ENCODE measurements around the gene SLC22A23. TPM values are rescaled to one million over a fixed set of nuclear protein-coding genes. Genes with fewer than 3 reads are reported as not detected.

Gene SLC22A23
- total RNA-seq, 2 experiments from 2014 or later = not detected

DNA sequence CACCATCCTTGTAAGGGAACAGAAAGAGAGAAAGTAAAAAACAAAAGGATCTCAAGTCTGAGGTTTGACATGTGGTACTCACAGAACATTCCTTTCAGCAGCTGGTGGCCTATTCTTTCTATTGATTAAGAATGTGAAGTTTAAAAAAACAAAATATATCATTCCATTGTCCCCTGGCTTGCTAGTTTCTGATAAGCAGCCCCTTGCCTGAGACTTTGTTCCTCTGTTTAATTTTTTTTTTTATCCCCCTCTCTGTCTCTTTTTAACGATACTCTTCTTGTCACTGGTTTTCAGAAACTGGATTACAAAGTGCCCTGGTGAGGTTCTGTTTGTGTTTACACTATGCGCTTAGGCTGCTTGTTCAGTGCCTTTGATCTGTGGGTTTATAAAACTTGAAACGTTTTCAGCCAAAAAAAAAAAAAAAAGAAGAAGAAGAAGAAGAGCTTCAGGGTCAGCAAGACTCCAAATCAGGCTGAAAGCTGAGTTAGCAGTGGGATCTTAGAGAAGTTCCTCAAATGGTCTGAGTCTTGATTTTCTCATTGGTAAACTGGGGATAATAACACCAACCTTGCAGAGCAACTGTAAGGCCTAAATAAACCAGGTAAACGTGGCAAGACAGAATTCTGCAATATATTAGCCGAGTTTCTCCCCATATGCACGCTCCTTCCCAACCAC lies 45.1 kb upstream of the SLC22A23 start:
- Histone ChIP-seq H3K4me2 (ENCODE audit: low read length) (no peak overlapping the region), H3K4me1 (ENCODE audit: insufficient read depth, low read length, poor library complexity, severe bottlenecking) (no peaks in the 10 kb centered on the region), H3K9me2 (ENCODE audit: insufficient read depth, low read length) (no peaks in the 10 kb centered on the region), H3K9me3 (ENCODE audit: low read length) (no peaks in the 10 kb centered on the region), H4K20me1 (ENCODE audit: insufficient read depth, low read length) (no peaks in the 10 kb centered on the region), H3K27ac (ENCODE audit: low read depth, low read length, poor library complexity, severe bottlenecking) (no peak overlapping the region), H3K79me2 (ENCODE audit: insufficient read depth, low read depth, low read length) (no peaks in the 10 kb centered on the region), H3K4me3 (ENCODE audit: low read depth, low read length, poor library complexity, severe bottlenecking) (no peak overlapping the region), H3K36me3 (ENCODE audit: insufficient read depth, low read length) (no peaks in the 10 kb centered on the region), H2AFZ (ENCODE audit: low read length) (no peak overlapping the region)
- CTCF ChIA-PET (ENCODE audit: unreplicated experiment) = interaction anchor here (0.5 kb wide), 1 partner anchor 13 kb away, joined by 3 read pairs; no protein-coding TSS in a partner anchor
- TF ChIP-seq EZH2phosphoT487 (IDR thresholded peaks at IDR 0.05; ENCODE audit: borderline replicate concordance, low read depth, low read length) = no peak
- POLR2A ChIA-PET = interaction anchor here (0.6 kb wide), 1 partner anchor 626 kb away, joined by 6 read pairs; no protein-coding TSS in a partner anchor
- intact Hi-C loops (cut with micrococcal nuclease; ENCODE audit: unreplicated experiment) = no loop called here
- BruUV-seq (replicated peaks) = no TSS peak
- no peak for DNase-seq (ENCODE audit: low spot score)

DNA sequence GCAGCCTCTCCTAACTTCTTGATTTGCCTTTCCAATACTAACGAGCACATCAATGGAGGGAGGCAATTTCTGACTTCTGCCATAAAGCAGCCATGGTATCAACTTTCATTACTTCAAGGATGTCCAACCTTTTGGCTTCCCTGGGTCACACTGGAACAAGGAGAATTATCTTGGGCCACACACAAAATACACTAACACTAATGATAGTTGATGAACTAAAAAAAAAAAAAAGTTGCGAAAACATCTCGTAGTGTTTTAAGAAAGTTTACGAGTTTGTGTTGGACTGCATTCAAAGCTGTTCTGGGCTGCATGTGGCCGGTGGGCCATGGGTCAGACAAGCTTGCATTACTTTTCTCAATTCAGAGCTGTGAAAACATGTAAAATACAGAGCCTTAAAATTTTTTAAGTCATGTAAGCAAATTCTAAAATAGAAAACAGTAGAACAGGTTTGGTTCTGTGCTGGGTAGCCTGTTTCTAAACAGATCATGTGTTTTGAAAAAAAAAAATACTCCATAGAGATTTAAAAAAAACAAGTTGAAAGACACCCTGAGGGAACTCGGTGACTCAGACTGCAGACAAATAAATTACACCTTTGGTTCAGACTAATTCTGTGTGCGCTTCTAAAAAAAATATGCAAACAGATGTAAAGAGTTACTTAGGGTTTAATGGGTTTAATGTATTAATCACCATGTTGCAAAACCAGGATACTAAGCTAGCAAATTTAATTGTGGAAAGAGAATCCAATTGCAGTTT lies 43.6 kb upstream of the SLC22A23 start:
- H3K9me3 ChIP-seq (ENCODE audit: low read length) = no peaks in the 10 kb centered on the region
- H3K4me2 ChIP-seq (ENCODE audit: low read length) = no peak overlapping the region
- H3K4me3 ChIP-seq (ENCODE audit: low read depth, low read length, poor library complexity, severe bottlenecking) = no peak overlapping the region
- ChIA-PET POLR2A (interaction anchor here (0.6 to 1.0 kb wide), 2 partner anchors 47 to 225 kb away, joined by 3 read pairs; no protein-coding TSS in a partner anchor), CTCF (ENCODE audit: unreplicated experiment) (no interaction called here)
- DNase-seq (ENCODE audit: low spot score) = no peak
- no peaks in the 10 kb centered on the region for H3K36me3 ChIP-seq (ENCODE audit: insufficient read depth, low read length)
- H3K9me2 ChIP-seq (ENCODE audit: insufficient read depth, low read length) = no peaks in the 10 kb centered on the region
- no peak overlapping the region for H2AFZ ChIP-seq (ENCODE audit: low read length)
- intact Hi-C loops (cut with micrococcal nuclease; ENCODE audit: unreplicated experiment) = no loop called here
- H3K4me1 ChIP-seq (ENCODE audit: insufficient read depth, low read length, poor library complexity, severe bottlenecking) = no peaks in the 10 kb centered on the region
- no peak overlapping the region for H3K27ac ChIP-seq (ENCODE audit: low read depth, low read length, poor library complexity, severe bottlenecking)
- H4K20me1 ChIP-seq (ENCODE audit: insufficient read depth, low read length) = no peaks in the 10 kb centered on the region
- no TSS peak for BruUV-seq (replicated peaks)
- no peaks in the 10 kb centered on the region for H3K79me2 ChIP-seq (ENCODE audit: insufficient read depth, low read depth, low read length)
- no peak for TF ChIP-seq EZH2phosphoT487 (IDR thresholded peaks at IDR 0.05; ENCODE audit: borderline replicate concordance, low read depth, low read length)
- TF ChIP-seq, protein P1, sequence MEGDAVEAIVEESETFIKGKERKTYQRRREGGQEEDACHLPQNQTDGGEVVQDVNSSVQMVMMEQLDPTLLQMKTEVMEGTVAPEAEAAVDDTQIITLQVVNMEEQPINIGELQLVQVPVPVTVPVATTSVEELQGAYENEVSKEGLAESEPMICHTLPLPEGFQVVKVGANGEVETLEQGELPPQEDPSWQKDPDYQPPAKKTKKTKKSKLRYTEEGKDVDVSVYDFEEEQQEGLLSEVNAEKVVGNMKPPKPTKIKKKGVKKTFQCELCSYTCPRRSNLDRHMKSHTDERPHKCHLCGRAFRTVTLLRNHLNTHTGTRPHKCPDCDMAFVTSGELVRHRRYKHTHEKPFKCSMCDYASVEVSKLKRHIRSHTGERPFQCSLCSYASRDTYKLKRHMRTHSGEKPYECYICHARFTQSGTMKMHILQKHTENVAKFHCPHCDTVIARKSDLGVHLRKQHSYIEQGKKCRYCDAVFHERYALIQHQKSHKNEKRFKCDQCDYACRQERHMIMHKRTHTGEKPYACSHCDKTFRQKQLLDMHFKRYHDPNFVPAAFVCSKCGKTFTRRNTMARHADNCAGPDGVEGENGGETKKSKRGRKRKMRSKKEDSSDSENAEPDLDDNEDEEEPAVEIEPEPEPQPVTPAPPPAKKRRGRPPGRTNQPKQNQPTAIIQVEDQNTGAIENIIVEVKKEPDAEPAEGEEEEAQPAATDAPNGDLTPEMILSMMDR (conservative IDR thresholded peaks at IDR 0.05; ENCODE audit: low read length) = no peak

DNA sequence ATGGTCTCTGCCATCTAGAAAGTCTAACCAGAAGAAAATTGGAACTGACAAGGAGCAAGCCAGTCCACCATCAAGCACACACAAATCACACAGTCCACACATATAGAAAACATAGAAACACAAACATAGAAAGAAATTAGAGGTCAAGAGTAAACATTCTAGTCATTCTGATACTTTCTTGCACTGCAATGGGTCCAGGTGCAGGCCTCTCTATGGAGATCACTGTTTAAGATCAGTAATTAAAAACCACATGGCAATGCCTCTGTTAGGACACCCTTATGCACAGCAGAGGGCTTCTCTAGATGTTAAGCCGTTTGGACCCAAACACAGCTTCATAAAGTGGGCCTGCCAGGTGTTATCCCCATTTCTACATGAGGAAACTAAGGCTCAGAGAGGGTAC lies 42.8 kb upstream of the SLC22A23 start:
- Histone ChIP-seq H3K4me2 (ENCODE audit: low read length) (no peak overlapping the region), H3K9me3 (ENCODE audit: low read length) (no peaks in the 10 kb centered on the region), H3K36me3 (ENCODE audit: insufficient read depth, low read length) (no peaks in the 10 kb centered on the region), H3K4me1 (ENCODE audit: insufficient read depth, low read length, poor library complexity, severe bottlenecking) (no peaks in the 10 kb centered on the region), H3K27ac (ENCODE audit: low read depth, low read length, poor library complexity, severe bottlenecking) (no peak overlapping the region), H3K4me3 (ENCODE audit: low read depth, low read length, poor library complexity, severe bottlenecking) (no peak overlapping the region), H2AFZ (ENCODE audit: low read length) (no peak overlapping the region), H3K79me2 (ENCODE audit: insufficient read depth, low read depth, low read length) (no peaks in the 10 kb centered on the region), H3K9me2 (ENCODE audit: insufficient read depth, low read length) (no peaks in the 10 kb centered on the region), H4K20me1 (ENCODE audit: insufficient read depth, low read length) (no peaks in the 10 kb centered on the region)
- no peak for DNase-seq (ENCODE audit: low spot score)
- intact Hi-C loops (cut with micrococcal nuclease; ENCODE audit: unreplicated experiment) = no loop called here
- ChIA-PET CTCF (ENCODE audit: unreplicated experiment) (no interaction called here), POLR2A (no interaction called here)
- no TSS peak for BruUV-seq (replicated peaks)
- no peak for TF ChIP-seq EZH2phosphoT487 (IDR thresholded peaks at IDR 0.05; ENCODE audit: borderline replicate concordance, low read depth, low read length)
- TF ChIP-seq, protein P1 (conservative IDR thresholded peaks at IDR 0.05; ENCODE audit: low read length) = no peak
